ENCODE results near the gene EHMT1. TPM values are rescaled to one million over a fixed set of nuclear protein-coding genes. Genes with fewer than 3 reads are reported as not detected.

The EHMT1 gene
- total RNA-seq, 1 donor from 2014 or later: 45.3 TPM

- FAIRE-seq (no peak), DNase-seq (ENCODE audit: low read depth) (no peak)
- TF ChIP-seq, protein P1, sequence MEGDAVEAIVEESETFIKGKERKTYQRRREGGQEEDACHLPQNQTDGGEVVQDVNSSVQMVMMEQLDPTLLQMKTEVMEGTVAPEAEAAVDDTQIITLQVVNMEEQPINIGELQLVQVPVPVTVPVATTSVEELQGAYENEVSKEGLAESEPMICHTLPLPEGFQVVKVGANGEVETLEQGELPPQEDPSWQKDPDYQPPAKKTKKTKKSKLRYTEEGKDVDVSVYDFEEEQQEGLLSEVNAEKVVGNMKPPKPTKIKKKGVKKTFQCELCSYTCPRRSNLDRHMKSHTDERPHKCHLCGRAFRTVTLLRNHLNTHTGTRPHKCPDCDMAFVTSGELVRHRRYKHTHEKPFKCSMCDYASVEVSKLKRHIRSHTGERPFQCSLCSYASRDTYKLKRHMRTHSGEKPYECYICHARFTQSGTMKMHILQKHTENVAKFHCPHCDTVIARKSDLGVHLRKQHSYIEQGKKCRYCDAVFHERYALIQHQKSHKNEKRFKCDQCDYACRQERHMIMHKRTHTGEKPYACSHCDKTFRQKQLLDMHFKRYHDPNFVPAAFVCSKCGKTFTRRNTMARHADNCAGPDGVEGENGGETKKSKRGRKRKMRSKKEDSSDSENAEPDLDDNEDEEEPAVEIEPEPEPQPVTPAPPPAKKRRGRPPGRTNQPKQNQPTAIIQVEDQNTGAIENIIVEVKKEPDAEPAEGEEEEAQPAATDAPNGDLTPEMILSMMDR (IDR thresholded peaks at IDR 0.05; ENCODE audit: insufficient read depth, low read length, severe bottlenecking): no peak
- Histone ChIP-seq H3K36me3 (ENCODE audit: control insufficient read depth, insufficient read depth, low read length) (peaks cover 22% of the 10 kb centered on the region), H3K4me3 (ENCODE audit: low read depth, low read length) (no peak overlapping the region), H3K27me3 (ENCODE audit: control insufficient read depth, insufficient read depth, low read length) (no peaks in the 10 kb centered on the region)
Measured at GRCh38 chr9:137581361-137582285, 37.2 kb upstream of the EHMT1 start.

DNA sequence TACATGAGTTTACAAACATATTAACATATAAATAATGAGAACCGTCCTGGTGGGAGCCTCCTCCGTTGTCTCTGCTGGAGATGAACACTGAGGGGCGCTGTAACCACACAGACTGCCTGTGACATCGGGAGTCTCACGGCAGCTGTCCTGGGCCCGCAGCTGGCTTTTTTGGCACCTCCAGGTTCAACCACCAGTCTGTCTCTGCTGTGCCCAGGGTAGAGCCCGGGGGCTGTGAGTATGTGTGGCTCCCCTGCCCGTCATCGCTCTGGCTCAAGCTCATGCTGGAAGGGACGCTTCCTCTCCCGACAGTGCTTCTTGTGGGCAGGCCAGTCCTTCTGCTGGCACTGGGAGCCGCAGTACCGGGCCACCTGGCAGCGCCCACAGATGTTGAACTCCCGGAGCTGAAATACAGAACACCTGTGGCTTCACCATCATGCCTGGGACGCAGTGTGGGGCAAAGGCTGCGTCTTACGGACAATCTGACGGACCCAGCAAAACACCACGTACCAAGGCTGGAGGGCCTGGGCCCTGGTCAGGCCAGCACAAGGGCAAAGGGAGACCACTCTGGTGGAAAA lies 36.4 kb upstream of the EHMT1 start:
- Histone ChIP-seq H3K36me3 (ENCODE audit: control insufficient read depth, insufficient read depth, low read length) (peaks cover 22% of the 10 kb centered on the region), H3K4me3 (ENCODE audit: low read depth, low read length) (no peak overlapping the region), H3K27me3 (ENCODE audit: control insufficient read depth, insufficient read depth, low read length) (no peaks in the 10 kb centered on the region)
- FAIRE-seq (no peak), DNase-seq (ENCODE audit: low read depth) (no peak)
- TF ChIP-seq, protein P1 (IDR thresholded peaks at IDR 0.05; ENCODE audit: insufficient read depth, low read length, severe bottlenecking): peak; percentile 37

DNA sequence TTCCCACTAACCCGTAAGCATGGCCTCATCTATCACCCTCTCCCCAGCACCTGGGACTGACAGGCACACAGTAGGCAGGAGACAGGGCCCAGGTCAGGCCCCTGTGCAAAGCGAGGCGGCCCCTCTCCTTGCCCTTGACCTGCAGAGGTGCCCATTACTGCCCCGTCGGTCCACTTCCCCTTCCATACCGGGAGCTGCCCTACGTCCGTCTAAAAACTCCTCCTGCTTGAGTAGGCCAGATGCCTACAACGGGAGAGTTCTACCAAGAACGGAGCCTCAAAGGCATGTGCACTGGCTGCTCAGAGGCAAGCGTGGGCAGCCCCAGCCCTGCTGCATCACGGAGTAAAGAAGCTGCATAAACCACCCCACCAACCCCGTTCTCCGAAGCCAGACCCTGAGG lies 35.5 kb upstream of the EHMT1 start:
- DNase-seq (ENCODE audit: low read depth): no peak
- Histone ChIP-seq H3K36me3 (ENCODE audit: control insufficient read depth, insufficient read depth, low read length) (peaks cover 30% of the 10 kb centered on the region), H3K4me3 (ENCODE audit: low read depth, low read length) (no peak overlapping the region), H3K27me3 (ENCODE audit: control insufficient read depth, insufficient read depth, low read length) (no peaks in the 10 kb centered on the region)
- TF ChIP-seq, protein P1 (IDR thresholded peaks at IDR 0.05; ENCODE audit: insufficient read depth, low read length, severe bottlenecking): no peak
- no peak for FAIRE-seq

- no peak overlapping the region for H3K4me3 ChIP-seq (ENCODE audit: low read depth, low read length)
- DNase-seq (ENCODE audit: low read depth) (no peak), FAIRE-seq (no peak)
- H3K36me3 ChIP-seq (ENCODE audit: control insufficient read depth, insufficient read depth, low read length): peaks cover 32% of the 10 kb centered on the region
- TF ChIP-seq, protein P1 (IDR thresholded peaks at IDR 0.05; ENCODE audit: insufficient read depth, low read length, severe bottlenecking): no peak
- no peaks in the 10 kb centered on the region for H3K27me3 ChIP-seq (ENCODE audit: control insufficient read depth, insufficient read depth, low read length)
Measured at GRCh38 chr9:137583957-137584356, 34.8 kb upstream of the EHMT1 start.

DNA sequence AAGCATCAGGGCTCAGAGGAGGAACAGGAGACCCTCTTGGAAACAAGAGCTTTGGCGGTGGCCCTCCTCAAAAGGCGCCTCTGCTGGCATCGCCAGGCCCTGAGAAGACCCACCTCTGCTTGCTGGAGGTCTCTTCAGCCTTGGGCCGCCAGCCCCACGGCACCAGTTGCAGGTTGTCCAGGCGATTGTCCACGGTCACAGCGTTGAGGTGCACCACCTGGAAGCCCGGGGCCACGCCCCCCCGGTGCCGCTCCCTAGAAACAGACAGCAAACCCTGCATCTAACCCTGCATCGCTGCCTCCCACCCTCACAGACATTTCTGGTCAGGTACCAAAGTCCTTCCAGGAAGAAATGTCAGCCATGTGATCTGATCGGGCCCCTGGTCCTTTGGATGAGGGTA lies 32.0 kb upstream of the EHMT1 start:
- TF ChIP-seq, protein P1 (IDR thresholded peaks at IDR 0.05; ENCODE audit: insufficient read depth, low read length, severe bottlenecking): no peak
- Histone ChIP-seq H3K4me3 (ENCODE audit: low read depth, low read length) (no peak overlapping the region), H3K36me3 (ENCODE audit: control insufficient read depth, insufficient read depth, low read length) (peaks cover 28% of the 10 kb centered on the region), H3K27me3 (ENCODE audit: control insufficient read depth, insufficient read depth, low read length) (no peaks in the 10 kb centered on the region)
- FAIRE-seq: no peak
- DNase-seq (ENCODE audit: low read depth): no peak

All from bronchial epithelial cell (primary cell).